ENCODE results near the gene PGLYRP4.

The PGLYRP4 gene, protein sequence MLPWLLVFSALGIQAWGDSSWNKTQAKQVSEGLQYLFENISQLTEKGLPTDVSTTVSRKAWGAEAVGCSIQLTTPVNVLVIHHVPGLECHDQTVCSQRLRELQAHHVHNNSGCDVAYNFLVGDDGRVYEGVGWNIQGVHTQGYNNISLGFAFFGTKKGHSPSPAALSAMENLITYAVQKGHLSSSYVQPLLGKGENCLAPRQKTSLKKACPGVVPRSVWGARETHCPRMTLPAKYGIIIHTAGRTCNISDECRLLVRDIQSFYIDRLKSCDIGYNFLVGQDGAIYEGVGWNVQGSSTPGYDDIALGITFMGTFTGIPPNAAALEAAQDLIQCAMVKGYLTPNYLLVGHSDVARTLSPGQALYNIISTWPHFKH

DNA sequence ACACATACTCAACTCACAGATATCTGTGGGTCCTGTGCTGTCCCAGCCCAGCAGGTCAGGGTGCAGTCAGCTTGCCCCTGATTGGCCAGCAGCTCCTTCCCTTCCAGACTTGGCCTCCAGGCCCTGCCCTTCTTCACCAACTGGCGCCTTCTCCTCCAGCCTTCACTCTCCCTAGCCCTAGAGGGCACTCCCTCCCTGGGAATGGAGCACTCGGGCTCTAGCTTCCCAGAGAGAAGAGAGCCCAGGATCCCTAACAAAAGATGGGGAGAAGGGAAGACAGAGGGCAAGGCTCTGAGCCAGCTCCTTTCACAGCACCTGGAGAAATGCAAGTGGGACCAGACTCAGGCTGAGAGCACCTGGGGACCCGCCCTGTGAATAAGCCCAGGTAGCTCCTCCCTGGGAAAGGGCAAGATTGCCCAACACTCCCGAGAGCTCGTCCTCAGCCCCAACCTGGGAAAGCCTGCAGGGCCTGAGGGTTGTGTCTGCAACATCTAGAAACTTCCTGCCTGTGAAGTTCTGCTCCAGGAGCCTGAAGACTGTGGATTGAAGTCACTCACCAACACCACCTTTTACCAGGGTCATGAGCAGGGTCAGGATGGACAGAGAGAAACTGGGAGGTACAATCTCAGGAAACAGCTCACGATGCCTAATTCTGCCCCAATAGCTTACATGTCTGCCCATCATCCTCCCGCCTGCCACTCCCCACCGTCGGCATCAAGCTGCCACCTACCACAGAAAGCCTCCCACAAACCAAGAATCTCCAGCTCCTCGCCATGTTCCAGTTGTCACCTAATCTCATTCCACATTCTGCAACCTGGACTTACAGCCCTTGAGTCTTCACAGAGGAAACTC lies at the start of gene PGLYRP4:
PGLYRP4 (minus strand) TSS at position 331 of the 852 bp plus-strand sequence. CDS start 909 bp downstream, outside the sequence.
- no peak for DNase-seq

GRCh38 chr1:153397924-153398651 lies 49.4 kb upstream of the PGLYRP4 start:
- DNase-seq = no peak

DNA sequence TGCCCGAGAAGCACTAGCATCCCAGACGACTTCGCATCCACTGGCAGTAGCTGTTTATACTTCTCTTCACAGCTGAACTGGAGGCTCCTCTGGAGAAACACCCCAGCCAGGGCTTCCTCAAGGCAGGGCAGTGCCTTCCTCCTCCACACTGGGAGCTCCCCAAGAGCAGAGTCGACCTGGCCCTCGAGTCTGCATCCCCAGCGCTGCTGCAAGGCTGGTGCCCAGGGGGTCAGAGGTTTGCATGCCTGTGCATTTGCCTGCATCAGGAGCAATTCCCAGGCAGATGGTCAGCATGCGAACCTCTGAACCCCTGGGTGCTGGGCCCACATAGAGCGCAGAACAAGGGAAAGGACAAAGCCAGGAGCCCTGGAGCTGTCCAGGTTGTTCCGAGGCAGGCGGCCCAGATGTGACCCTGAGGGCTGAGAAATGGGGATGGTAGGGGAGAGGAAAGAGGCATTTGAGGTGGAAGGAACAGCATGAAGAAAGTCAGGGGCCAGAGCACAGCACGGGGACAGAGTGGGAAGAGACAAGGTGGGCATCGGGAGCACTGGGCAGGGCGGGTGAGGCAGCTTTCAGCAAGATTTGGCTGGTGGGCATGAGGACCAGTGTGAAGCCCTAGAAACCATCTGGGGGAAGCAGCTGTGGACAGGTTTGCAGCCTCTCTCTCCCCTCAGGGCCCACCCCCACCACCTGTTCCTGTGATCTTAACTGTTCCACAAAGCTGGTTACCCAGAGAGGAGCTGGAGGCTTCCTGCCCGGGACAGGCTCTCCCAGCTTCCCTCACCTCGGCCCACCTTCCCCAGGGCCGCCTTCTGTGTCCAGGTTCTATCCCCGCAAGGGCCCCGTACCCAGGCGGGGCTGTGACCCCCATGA lies 48.6 kb upstream of the PGLYRP4 start:
- no peak for DNase-seq

GRCh38 chr1:153396461-153396860 lies 47.8 kb upstream of the PGLYRP4 start:
- DNase-seq = no peak

GRCh38 chr1:153395776-153396175 lies 47.1 kb upstream of the PGLYRP4 start:
- no peak for DNase-seq

- no peak for DNase-seq
Observed at GRCh38 chr1:153395136-153395685, 46.6 kb upstream of the PGLYRP4 start.

DNA sequence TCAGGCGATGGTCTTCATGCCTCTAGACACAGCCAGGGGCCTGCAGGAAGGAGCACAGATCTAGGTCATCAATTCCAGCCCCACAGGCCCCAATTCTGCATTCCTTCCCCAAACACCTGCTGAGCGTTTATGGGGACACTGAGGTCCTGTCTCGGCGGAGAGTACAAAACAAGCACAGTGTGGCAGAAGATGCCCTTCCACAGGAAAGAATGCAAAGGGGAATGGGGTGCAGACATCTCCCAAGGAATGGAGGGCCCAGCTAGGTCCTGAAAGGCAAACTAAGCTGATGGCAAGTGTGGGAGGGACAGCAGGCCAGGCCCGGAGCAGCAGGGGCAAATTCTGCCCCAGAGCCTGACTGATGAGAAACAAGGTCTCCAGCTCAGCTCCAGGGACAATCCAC lies 45.8 kb upstream of the PGLYRP4 start:
- DNase-seq = no peak

DNA sequence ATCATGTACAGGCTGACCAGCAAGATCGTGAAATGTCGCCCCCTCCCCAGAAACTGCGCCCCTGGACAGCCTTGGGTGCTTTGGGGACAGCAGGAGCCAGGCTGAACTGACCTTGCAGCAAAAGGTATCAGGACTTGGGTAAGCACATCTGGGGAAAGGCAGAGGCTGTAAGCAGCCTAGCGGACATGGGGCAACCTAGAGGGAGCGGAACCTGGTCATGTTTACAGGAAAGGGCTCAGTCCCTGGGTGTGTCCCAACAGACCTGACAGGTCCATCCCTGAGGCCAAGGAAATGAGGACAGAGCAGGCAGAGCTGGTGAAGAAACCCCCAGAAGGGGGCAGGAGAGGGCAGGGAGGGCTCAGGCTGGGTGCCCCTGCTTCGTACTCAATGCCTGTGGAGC lies 45.3 kb upstream of the PGLYRP4 start:
- DNase-seq = no peak

GRCh38 chr1:153392822-153393221 lies 44.2 kb upstream of the PGLYRP4 start:
- DNase-seq = no peak

- no peak for DNase-seq
Observed at GRCh38 chr1:153392258-153392657, 43.6 kb upstream of the PGLYRP4 start.

DNA sequence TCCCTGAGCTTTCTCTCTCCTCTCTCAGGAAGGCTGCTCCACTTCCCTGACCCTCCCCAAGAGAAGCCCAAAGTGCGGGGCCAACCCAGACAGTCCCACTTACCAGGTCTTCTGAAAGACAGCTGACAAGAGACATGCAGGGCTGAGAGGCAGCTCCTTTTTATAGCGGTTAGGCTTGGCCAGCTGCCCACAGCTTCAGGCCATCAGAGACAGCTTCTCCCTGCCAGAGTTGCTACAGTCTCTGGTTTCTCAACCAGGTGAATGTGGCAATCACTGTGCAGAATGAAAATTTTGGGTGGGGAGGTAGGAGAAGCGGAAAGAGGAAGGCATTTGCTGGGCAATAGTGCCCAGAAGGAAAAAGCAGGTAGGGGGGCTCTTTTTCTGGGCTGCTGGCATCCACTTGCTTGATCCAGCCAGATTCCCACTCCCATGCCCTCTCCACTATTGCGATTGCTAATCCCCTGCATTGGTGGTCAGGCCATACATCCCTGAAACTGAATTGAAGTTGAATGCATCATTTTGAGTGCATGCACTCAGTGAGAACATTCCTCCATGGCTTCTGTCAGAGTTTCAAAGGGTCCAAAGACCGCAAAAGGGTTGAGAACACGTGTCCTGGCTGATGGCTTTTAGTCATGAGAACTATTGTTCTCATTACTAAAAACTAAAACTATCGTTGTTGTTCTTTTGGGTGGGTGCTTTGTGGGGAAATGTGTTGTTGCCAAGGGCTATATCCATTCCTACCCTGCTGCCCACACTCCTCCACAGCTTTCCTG lies 42.5 kb upstream of the PGLYRP4 start, which contains the start of gene S100A8:
S100A8 (minus strand) TSS at position 136 of the 773 bp plus-strand sequence. CDS start 538 bp downstream, outside the sequence.
- no peak for DNase-seq

- no peak for DNase-seq
Observed at GRCh38 chr1:153389973-153390879, 41.6 kb upstream of the PGLYRP4 start.

GRCh38 chr1:153389401-153389800 lies 40.8 kb upstream of the PGLYRP4 start:
- DNase-seq = no peak

GRCh38 chr1:153387785-153388184 lies 39.1 kb upstream of the PGLYRP4 start:
- DNase-seq = no peak

DNA sequence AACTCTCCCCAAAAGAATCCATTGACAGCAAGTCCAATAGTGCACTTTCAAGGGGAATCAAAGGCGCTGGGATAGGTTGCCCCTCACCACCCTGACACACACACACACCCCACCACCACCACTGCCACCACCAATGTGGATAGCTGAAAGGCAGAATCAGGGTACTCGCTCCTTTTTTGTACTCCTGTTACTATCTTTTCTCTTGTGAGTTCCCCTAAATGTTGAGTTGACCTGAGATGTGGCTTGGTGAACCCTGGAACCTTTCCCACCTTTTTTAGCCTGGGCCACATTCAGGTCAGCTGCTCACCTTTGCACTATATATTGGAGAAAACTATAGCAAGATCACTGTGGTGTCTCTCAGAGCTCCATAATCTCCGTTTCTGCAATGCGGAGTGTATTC lies 38.4 kb upstream of the PGLYRP4 start:
- no peak for DNase-seq

GRCh38 chr1:153386500-153386901 lies 37.9 kb upstream of the PGLYRP4 start:
- no peak for DNase-seq

DNA sequence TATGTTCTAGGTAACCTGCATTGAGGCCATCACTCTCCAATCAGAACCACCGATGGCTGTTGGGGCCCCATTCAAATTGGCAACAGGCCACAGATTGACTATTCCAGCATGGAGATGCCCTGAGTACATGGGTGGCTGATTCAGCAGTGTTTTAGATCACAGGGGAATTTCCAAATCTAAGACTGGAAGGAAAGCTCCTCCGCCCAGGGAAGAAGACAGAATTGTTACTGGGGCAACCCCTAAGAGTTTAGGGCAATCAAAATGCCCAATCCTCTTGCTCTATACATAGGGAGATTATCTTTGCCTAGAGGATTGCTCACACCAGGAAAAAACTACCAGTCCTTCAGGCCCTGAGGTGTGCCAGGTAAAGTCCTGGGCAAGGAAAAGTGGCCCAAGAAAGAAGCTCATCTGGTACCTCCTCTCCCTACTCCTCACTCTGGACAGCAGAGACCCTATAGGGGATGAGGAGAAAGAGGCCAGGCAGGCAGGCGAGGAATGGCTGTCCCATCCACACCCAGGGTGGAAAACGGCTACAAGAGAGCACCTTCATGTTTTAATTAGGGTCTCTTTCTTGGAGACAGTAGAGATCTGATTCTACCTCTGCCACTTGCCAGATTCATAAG lies 36.4 kb upstream of the PGLYRP4 start:
- DNase-seq = no peak

GRCh38 chr1:153380711-153381110 lies 32.1 kb upstream of the PGLYRP4 start:
- DNase-seq = no peak

GRCh38 chr1:153379591-153379990 lies 30.9 kb upstream of the PGLYRP4 start:
- no peak for DNase-seq

Measured in hippocampal formation (tissue), 2 donors.